Stimulated activated CD4-positive, alpha-beta T cell treated with anti-CD3 and anti-CD28 coated beads, Interleukin-1b, Interleukin-23, amount 100 ng/mL, for 4 hours (primary cell): ENCODE data around the gene CYP2W1.
"Not testable (repeated sequence)": the region's sequence is repeated elsewhere in the genome, so short reads cannot be mapped to it uniquely, and the experiment has no call there.

Experiments
- DNase-seq, 2 donors: peaks; one replicate each; pipeline ENCODE4 v3.0.0-alpha.2; 2020; ENCODE audit warnings: low read depth in 2 of 2

Gene CYP2W1

DNA sequence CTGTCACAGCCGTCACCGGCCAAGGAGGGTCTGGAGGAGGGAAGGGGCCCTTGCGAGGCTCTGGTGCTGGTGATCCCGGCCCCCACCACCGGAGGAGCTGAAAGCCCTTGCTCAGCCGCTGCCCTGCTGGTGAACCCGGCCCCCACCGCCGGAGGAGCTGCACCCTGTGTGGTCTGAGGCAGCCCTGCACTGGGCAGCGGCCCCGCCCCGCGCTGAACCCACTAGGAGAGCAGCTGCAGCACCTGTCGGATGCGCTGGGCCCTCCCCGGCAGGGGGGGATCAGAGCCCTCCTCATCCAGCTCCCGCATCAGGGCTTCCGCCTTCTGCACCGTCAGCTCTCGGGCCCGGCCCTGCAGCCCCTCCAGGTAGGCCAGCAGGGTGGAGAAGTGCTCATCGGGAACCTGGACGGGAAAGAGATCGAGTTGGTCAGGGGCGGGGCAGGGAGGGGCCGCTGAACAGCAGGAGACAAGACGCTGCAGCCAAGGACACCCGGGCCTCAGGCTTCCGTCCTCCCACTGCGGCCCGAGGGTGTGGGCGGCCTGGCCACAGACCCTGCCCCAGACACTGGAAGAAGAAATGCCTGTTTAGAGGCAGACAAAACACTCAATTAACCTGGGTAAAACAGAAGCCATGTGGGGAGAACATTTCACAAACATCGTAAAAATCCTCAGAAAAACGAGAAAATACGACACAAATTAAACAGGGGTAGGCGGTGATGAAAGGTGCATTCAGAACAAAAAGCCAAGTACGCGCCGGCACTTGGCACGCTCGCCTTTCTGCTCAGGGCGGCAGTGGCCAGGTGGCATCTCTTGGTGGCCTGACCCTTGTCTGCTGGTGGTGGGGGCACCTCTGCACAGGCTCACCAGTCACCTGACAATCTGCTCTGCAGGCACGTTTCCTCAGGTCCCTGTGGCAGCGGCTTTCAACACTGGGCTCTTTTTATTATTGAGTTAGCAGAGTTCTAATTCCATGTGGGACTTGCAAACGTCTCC is 14.7 kb downstream of the CYP2W1 start:
- DNase-seq, result no peak

GRCh38 chr7:999149-999879 is 16.3 kb downstream of the CYP2W1 start:
- DNase-seq, result no peak

GRCh38 chr7:999941-1000935 is 17.3 kb downstream of the CYP2W1 start:
- no peak for DNase-seq

DNA sequence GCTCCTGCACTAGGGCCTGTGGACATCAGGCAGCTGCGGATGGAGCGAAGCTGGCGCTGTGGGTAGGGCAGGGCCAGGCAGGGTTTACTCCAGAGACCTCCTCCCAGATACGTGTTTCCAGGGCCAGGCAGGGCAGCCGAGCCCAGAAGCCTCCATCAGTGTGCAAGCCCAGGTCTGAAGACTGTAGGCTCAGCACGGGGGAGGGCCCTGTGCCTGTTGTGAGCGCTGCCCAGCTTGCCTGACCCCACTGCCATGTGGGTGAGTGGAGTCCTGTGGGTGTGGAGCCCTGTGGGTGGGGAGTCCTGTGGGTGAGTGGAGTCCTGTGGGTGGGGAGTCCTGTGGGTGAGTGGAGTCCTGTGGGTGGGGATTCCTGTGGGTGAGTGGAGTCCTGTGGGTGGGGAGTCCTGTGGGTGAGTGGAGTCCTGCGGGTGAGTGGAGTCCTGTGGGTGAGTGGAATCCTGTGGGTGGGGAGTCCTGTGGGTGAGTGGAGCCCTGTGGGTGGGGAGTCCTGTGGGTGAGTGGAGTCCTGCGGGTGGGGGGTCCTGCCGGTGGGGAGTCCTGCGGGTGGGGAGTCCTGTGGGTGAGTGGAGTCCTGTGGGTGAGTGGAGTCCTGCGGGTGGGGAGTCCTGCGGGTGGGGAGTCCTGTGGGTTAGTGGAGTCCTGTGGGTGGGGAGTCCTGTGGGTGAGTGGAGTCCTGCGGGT is 18.2 kb downstream of the CYP2W1 start:
- DNase-seq, result not testable (repeated sequence)

GRCh38 chr7:1002026-1002425 is 19.0 kb downstream of the CYP2W1 start:
- not testable (repeated sequence) for DNase-seq

DNA sequence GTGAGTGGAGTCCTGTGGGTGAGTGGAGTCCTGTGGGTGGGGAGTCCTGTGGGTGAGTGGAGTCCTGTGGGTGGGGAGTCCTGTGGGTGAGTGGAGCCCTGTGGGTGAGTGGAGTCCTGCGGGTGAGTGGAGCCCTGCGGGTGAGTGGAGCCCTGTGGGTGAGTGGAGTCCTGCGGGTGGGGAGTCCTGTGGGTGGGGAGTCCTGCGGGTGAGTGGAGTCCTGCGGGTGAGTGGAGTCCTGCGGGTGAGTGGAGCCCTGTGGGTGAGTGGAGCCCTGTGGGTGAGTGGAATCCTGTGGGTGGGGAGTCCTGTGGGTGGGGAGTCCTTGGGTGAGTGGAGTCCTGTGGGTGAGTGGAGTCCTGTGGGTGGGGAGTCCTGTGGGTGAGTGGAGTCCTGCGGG is 19.5 kb downstream of the CYP2W1 start:
- DNase-seq, result not testable (repeated sequence)

GRCh38 chr7:1004018-1004852 is 21.3 kb downstream of the CYP2W1 start:
- DNase-seq, result no peak

DNA sequence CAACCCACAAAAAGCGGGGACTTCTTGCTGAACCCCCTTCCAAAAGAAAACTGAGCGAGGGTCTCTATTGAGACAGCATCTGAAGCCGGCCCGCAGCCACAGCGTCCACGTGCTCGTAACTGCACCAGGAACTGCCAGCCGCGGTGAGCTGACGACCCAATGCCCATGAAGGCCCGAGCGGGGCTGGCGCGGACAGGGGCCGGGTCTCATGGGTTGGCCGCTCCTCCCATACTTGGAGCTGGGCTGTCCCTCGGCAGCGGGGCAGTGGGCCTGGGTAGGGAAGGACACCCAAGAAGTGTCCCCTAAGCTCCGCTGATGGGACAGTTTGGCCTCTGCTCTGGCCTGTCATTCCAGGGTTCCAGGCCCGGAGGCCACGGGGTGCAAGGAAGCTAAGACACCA is 22.3 kb downstream of the CYP2W1 start:
- no peak for DNase-seq

DNA sequence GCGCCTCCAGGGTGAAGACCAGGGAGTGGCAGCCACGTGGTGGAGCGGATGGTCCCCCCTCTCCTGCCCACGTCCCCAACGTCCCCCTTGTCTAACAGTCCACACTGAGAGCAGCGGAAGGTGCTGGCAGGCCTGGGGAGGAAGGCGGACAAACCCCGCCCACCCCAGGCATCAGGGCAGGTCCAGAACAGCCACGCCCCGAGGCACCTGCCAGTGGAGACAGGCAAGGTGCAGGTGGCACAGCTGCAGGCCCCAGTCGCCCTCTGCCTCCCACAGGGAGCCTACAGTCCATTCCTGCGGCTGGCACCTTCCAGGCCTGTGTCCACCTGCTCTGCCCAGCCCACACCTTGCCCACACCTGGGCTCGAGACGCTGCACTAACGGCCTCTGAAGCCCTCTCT is 24.9 kb downstream of the CYP2W1 start:
- DNase-seq, result no peak

- no peak for DNase-seq
Observed at GRCh38 chr7:1008733-1009363, 25.9 kb downstream of the CYP2W1 start.

GRCh38 chr7:1009747-1010146 is 26.8 kb downstream of the CYP2W1 start:
- no peak for DNase-seq

GRCh38 chr7:1010226-1010625 is 27.2 kb downstream of the CYP2W1 start:
- no peak for DNase-seq

DNA sequence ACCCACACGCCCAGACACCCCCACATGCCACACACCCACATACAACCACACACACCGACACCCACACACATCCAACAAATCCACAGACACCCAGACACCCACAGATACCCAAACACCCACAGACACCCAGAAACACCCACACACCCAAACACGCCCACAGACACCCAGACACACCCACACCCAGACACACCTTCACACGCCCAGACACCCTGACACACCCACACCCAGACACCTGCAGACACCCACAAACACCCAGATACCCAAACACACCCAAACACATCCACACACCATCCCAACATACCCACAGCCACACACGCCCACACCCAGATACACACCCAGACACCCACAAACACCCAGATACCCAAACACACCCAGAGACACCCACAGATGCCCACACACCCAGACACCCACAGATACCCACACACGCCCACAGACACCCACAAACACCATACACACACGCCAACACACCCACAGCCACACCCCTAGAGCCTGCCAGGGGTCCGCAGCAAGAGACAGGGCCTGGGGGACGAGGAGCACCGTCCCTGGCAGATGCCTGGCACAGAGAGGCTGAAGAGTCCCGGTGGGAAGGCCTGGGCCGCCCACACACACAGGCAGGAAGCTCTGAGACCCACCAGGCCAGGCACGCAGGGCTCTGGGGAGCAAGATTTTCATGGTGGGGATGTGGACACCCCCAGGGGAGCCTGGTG is 28.5 kb downstream of the CYP2W1 start:
- DNase-seq, result no peak

DNA sequence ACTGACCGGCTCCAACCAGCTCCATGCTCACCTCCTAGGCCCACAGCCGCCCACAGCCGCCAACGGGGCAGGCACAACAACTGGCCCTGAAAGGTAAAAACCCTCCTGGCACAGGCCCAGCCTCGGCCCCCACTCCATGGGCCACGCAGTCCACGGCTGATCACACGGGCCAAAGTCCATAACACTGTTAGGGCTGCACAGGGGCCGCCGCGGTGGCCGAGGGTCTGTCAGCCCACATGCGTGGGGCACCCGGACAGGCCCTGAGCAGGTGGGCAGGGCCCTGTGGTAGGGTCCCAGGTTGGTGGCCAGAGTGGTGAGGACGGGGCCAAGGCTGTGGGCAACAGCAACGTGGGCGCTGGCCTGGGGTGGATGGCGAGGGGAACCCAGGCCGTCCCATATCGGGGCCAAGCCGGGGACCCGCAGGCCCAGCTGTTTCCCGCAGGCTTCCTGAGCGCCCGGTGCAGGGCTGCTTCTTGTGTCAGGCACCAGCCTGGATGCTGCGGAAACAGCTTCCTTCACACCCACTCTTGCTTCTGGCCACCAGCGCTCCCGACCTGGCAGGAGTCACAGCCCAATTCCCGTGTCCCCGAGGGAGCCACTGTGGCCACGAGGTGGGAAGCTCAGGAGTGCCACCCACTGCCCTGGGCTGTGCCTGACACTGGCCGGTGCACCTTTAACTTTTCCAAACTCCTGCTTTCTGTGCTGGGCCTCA is 29.2 kb downstream of the CYP2W1 start:
- DNase-seq, result no peak

- DNase-seq, result no peak
Observed at GRCh38 chr7:1012716-1013095, 29.7 kb downstream of the CYP2W1 start.

DNA sequence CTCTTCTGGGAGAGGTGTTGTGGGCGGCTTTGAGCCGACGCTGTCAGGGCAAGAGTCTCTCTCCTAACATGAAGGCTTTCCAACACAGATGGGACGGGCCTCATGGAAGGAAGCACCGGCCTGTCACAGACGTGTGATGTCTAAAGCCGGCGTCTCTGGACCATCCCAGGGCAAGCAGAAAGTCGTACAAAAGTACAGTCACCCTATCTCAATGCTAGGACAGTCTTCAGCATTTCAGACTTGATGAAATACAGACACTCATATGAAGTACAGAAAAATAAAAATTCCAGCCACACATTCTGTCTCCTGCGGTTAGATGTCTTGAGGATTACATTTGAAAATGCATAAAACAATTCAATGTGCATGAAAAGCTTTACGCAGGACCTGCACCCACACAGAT is 30.6 kb downstream of the CYP2W1 start:
- DNase-seq, result no peak

DNA sequence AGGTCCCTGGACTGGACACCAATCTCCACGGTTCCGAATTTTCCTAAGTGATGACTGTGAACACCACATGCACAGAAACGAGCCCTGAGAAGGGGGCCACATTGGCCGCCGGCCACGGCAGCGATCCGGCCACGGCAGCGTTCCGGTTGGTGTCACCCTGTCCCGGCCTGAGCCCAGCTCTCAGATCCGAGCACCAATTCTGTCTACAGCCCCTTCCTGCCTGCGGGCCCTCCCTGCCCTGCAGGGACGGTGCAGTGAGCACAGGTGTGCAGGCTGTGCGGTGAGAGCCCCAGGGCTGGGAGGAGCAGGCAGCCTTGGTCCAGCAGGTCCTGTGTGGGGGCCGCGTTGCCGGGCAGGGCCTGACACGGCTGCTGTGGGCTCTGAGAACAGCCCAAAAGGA is 31.7 kb downstream of the CYP2W1 start:
- DNase-seq, result no peak
